Panc1 (cell line): Measurements from ENCODE around the gene POLN. TPM values are rescaled to one million over a fixed set of nuclear protein-coding genes. Genes with fewer than 3 reads are reported as not detected.

Source experiments
- ATAC-seq: fragments of 200-7000 bp; cut with Tn5 transposase; 2 replicates; pipeline ENCODE4 v1.9.1; 2020; ENCODE audit warnings: mild to moderate bottlenecking, moderate library complexity
- BruUV-seq: library from RNA; stranded (reverse); fragments of 400-500 nt; replicated peaks from 2 replicates; lab custom pipeline; 2021; lab: Mats Ljungman, UMichigan
- CTCF ChIA-PET: fragments of 300-600 bp; sonication (Branson Sonifier 250); formaldehyde crosslinking; loops from one replicate; lab custom pipeline; 2022; ENCODE audit warnings: antibody characterized with exemption; lab: Charles Lee
- POLR2A ChIA-PET: fragments of 300-600 bp; sonication (Branson Sonifier 250); formaldehyde crosslinking; loops from one replicate; lab custom pipeline; 2022; ENCODE audit warnings: antibody characterized with exemption; lab: Charles Lee
- DNase-seq: peaks from one replicate; pipeline ENCODE4 v3.0.0-alpha.2; 2010; ENCODE audit warnings: low read depth, low spot score
- H3K27ac ChIP-seq: 2 replicates; pipeline ENCODE4 v1.5.1; 2011; ENCODE audit warnings: mild to moderate bottlenecking, low read length, inconsistent platforms
- H3K27me3 ChIP-seq: fragments of 200-500 bp; sonication (Bioruptor generic); 2 replicates; pipeline ENCODE4 v1.6.0; 2014; ENCODE audit warnings: low read length, inconsistent platforms; ENCODE audit not compliant: control insufficient read depth, insufficient read depth
- H3K36me3 ChIP-seq: fragments of 200-500 bp; sonication (Bioruptor generic); 2 replicates; pipeline ENCODE4 v1.5.1; 2014; ENCODE audit warnings: inconsistent platforms, mild to moderate bottlenecking, low read length, moderate library complexity; ENCODE audit not compliant: control insufficient read depth, insufficient read depth
- H3K4me1 ChIP-seq: 2 replicates; pipeline ENCODE4 v1.5.1; 2011; ENCODE audit warnings: inconsistent platforms, mild to moderate bottlenecking, low read length, moderate library complexity; ENCODE audit not compliant: control insufficient read depth, insufficient read depth
- H3K4me3 ChIP-seq, 2 experiments: 2 replicates each; pipeline ENCODE4 v1.5.1; 2011 to 2012; ENCODE audit warnings: low read depth in 2 of 2, low read length in 2 of 2, mild to moderate bottlenecking in 2 of 2, inconsistent platforms in 1 of 2, moderate library complexity in 1 of 2
- H3K9me3 ChIP-seq: fragments of 200-500 bp; sonication (Bioruptor generic); 2 replicates; pipeline ENCODE4 v1.5.1; 2014; ENCODE audit warnings: low read depth, mild to moderate bottlenecking, inconsistent platforms, low read length, moderate library complexity; ENCODE audit not compliant: control insufficient read depth, insufficient read depth
- POLR2AphosphoS5 ChIP-seq: IDR thresholded peaks from 2 replicates; pipeline ENCODE4 v1.6.1; 2012; ENCODE audit warnings: mild to moderate bottlenecking, low read depth, low read length, moderate library complexity
- SIN3A ChIP-seq: IDR thresholded peaks from 2 replicates; pipeline ENCODE4 v1.6.1; 2012; ENCODE audit warnings: low read depth, mild to moderate bottlenecking, low read length, moderate library complexity, borderline replicate concordance; ENCODE audit not compliant: insufficient read depth
- TCF7L2 ChIP-seq: IDR thresholded peaks from 2 replicates; pipeline ENCODE4 v1.6.1; 2011; ENCODE audit warnings: mild to moderate bottlenecking, low read depth, low read length, inconsistent platforms
- in situ Hi-C: cut with HindIII; loops from 2 replicates; pipeline ENCODE4 v1.10.0; 2016; ENCODE audit warnings: low sequenced_read_pairs, low pct_unique_long_range_greater_than_20kb
- intact Hi-C: fragments of 100-400 bp; cut with micrococcal nuclease; formaldehyde crosslinking; loops from one replicate; pipeline ENCODE4 v1.10.0; 2022; ENCODE audit not compliant: unreplicated experiment
- total RNA-seq: library from RNA; stranded (reverse); gene quantifications from one replicate; pipeline ENCODE4 v1.2.1, GENCODE V29; 2021; ENCODE audit not compliant: unreplicated experiment
- TF ChIP-seq, protein P1 (sequence below), 2 experiments: IDR thresholded peaks; 2 replicates each; pipeline ENCODE4 v1.6.1; 2011 to 2012; ENCODE audit warnings: low read depth in 2 of 2, control low read depth in 1 of 2, low read length in 1 of 2, mild to moderate bottlenecking in 1 of 2, moderate library complexity in 1 of 2; ENCODE audit not compliant: insufficient read depth in 1 of 2
- TF ChIP-seq, protein P2 (sequence below): fragments of 450-650 bp; IDR thresholded peaks from 2 replicates; pipeline ENCODE4 v1.5.1; 2017; ENCODE audit warnings: mild to moderate bottlenecking

POLN gene
- total RNA-seq, 1 experiment from 2014 or later, result 4.3 TPM

DNA sequence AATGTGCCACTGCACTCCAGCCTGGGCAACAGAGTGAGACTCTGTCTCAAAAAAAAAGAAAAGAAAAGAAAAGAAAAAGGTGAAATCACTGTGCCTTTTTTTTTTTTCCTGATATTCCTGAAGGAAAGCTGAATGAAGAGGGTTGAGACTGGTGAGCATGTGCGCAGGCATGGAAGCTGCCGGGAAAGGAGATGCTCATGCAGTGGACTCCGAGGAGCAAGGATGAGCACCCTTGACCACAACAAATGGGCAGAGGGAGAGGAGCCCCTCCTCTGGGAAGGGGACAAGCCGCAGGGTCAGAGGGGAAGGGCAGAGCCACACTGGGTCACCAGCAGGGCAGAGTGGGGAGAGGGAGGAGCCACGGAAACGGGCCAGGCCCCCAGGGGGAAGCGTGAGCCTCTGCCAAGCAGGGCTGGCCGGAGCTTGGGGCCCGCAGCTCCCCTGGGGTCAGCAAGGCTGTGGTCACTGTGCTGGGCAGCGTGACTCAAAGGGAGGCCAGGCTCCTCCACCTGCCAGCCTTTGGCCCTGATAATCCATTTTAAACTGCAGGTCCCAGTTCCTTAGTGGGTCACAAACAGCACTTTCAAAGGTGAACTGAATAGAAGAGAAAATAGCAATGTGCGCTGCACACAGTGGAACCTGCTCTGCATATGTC is 102.9 kb downstream of the POLN start:
- in situ Hi-C loops (no loop called here), intact Hi-C loops (no loop called here)
- DNase-seq (no peak), ATAC-seq (no peak)
- Histone ChIP-seq H3K27me3 (no peaks in the 10 kb centered on the region), H3K27ac (no peak overlapping the region), H3K36me3 (no peaks in the 10 kb centered on the region), H3K9me3 (no peaks in the 10 kb centered on the region), H3K4me3 (no peak overlapping the region), H3K4me1 (peaks cover 3% of the 10 kb centered on the region; the same call in 1 of the 2 replicates)
- CTCF ChIA-PET, result no interaction called here
- POLR2A ChIA-PET, result no interaction called here
- no TSS peak for BruUV-seq
- TF ChIP-seq POLR2AphosphoS5 (no peak), TCF7L2 (no peak), SIN3A (no peak)
- TF ChIP-seq, protein P1, sequence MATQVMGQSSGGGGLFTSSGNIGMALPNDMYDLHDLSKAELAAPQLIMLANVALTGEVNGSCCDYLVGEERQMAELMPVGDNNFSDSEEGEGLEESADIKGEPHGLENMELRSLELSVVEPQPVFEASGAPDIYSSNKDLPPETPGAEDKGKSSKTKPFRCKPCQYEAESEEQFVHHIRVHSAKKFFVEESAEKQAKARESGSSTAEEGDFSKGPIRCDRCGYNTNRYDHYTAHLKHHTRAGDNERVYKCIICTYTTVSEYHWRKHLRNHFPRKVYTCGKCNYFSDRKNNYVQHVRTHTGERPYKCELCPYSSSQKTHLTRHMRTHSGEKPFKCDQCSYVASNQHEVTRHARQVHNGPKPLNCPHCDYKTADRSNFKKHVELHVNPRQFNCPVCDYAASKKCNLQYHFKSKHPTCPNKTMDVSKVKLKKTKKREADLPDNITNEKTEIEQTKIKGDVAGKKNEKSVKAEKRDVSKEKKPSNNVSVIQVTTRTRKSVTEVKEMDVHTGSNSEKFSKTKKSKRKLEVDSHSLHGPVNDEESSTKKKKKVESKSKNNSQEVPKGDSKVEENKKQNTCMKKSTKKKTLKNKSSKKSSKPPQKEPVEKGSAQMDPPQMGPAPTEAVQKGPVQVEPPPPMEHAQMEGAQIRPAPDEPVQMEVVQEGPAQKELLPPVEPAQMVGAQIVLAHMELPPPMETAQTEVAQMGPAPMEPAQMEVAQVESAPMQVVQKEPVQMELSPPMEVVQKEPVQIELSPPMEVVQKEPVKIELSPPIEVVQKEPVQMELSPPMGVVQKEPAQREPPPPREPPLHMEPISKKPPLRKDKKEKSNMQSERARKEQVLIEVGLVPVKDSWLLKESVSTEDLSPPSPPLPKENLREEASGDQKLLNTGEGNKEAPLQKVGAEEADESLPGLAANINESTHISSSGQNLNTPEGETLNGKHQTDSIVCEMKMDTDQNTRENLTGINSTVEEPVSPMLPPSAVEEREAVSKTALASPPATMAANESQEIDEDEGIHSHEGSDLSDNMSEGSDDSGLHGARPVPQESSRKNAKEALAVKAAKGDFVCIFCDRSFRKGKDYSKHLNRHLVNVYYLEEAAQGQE (IDR thresholded peaks at IDR 0.05; ENCODE audit: insufficient read depth in 1 of 2, low read depth in 2 of 2, low read length in 1 of 2), result no peak
- TF ChIP-seq, protein P2, sequence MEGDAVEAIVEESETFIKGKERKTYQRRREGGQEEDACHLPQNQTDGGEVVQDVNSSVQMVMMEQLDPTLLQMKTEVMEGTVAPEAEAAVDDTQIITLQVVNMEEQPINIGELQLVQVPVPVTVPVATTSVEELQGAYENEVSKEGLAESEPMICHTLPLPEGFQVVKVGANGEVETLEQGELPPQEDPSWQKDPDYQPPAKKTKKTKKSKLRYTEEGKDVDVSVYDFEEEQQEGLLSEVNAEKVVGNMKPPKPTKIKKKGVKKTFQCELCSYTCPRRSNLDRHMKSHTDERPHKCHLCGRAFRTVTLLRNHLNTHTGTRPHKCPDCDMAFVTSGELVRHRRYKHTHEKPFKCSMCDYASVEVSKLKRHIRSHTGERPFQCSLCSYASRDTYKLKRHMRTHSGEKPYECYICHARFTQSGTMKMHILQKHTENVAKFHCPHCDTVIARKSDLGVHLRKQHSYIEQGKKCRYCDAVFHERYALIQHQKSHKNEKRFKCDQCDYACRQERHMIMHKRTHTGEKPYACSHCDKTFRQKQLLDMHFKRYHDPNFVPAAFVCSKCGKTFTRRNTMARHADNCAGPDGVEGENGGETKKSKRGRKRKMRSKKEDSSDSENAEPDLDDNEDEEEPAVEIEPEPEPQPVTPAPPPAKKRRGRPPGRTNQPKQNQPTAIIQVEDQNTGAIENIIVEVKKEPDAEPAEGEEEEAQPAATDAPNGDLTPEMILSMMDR, result no peak

DNA sequence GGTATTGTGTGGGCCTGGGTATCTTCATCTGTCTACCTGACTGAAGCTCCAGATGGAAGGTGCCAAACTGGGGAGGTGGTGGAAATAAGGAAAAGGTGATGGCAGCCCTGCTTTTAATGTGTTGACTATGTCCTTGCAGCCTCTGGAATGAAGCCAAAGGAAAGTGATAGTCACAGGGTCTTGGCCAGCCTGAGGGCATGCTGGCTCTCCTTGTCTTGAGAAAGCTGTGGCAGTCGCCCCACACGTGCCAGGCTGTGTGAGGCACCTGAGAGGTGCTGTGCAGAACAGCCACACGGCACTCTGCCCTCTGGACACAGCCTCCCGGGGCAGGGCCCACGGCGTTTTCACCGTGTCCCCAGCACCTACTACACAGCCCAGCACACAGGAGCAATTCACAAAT is 105.2 kb downstream of the POLN start:
- no TSS peak for BruUV-seq
- H3K27me3 ChIP-seq, result no peaks in the 10 kb centered on the region
- CTCF ChIA-PET, result no interaction called here
- POLR2A ChIA-PET, result no interaction called here
- ATAC-seq (no peak), DNase-seq (no peak)
- no peaks in the 10 kb centered on the region for H3K4me1 ChIP-seq
- no peak overlapping the region for H3K4me3 ChIP-seq
- in situ Hi-C loops, result no loop called here
- no peak overlapping the region for H3K27ac ChIP-seq
- intact Hi-C loops, result no loop called here
- H3K9me3 ChIP-seq, result no peaks in the 10 kb centered on the region; the same call in 1 of the 2 replicates
- no peaks in the 10 kb centered on the region for H3K36me3 ChIP-seq
- TF ChIP-seq, protein P1 (IDR thresholded peaks at IDR 0.05; ENCODE audit: insufficient read depth in 1 of 2, low read depth in 2 of 2, low read length in 1 of 2), result no peak
- TF ChIP-seq POLR2AphosphoS5 (no peak), TCF7L2 (no peak), SIN3A (no peak)
- TF ChIP-seq, protein P2, result no peak
